H9 (cell line): ENCODE measurements around the gene TPRX1. TPM values are rescaled to one million over a fixed set of nuclear protein-coding genes. Genes with fewer than 3 reads are reported as not detected.

Experiments used
- DNase-seq: peaks from one replicate; pipeline ENCODE4 v3.0.0-alpha.2; 2017
- H2AFZ ChIP-seq: one replicate; pipeline ENCODE4 v1.6.1; 2013; ENCODE audit warnings: mild to moderate bottlenecking, low read length, control low read depth, moderate library complexity
- H2AK5ac ChIP-seq: 2 replicates; pipeline ENCODE4 v1.6.1; 2013; ENCODE audit warnings: low read length, control low read depth, mixed read lengths; ENCODE audit not compliant: insufficient read length
- H2BK120ac ChIP-seq: one replicate; pipeline ENCODE4 v1.6.1; 2013; ENCODE audit warnings: low read depth, mild to moderate bottlenecking, low read length, control low read depth, inconsistent platforms; ENCODE audit not compliant: poor library complexity, severe bottlenecking
- H2BK12ac ChIP-seq: 2 replicates; pipeline ENCODE4 v1.6.1; 2013; ENCODE audit warnings: low read length, control low read depth, mixed read lengths, low read depth; ENCODE audit not compliant: insufficient read length
- H2BK15ac ChIP-seq: 2 replicates; pipeline ENCODE4 v1.6.1; 2013; ENCODE audit warnings: low read depth, low read length, control low read depth
- H2BK20ac ChIP-seq: one replicate; pipeline ENCODE4 v1.6.1; 2013; ENCODE audit warnings: low read depth, mild to moderate bottlenecking, low read length, control low read depth, inconsistent platforms; ENCODE audit not compliant: poor library complexity, severe bottlenecking
- H2BK5ac ChIP-seq: 2 replicates; pipeline ENCODE4 v1.6.1; 2013; ENCODE audit warnings: low read length, control low read depth, mixed read lengths; ENCODE audit not compliant: insufficient read length
- H3K14ac ChIP-seq: 2 replicates; pipeline ENCODE4 v1.6.1; 2013; ENCODE audit warnings: low read length, control low read depth; ENCODE audit not compliant: insufficient read depth
- H3K18ac ChIP-seq: 2 replicates; pipeline ENCODE4 v1.6.1; 2013; ENCODE audit warnings: low read depth, mild to moderate bottlenecking, mixed read lengths, low read length, control low read depth; ENCODE audit not compliant: insufficient read length
- H3K23ac ChIP-seq: 2 replicates; pipeline ENCODE4 v1.6.1; 2013; ENCODE audit warnings: low read length, control low read depth, mixed read lengths, low read depth; ENCODE audit not compliant: insufficient read length
- H3K23me2 ChIP-seq: 2 replicates; pipeline ENCODE4 v1.6.1; 2013; ENCODE audit warnings: low read depth, mild to moderate bottlenecking, mixed read lengths, low read length, control low read depth; ENCODE audit not compliant: insufficient read length, poor library complexity, severe bottlenecking
- H3K27ac ChIP-seq: 2 replicates; pipeline ENCODE4 v1.5.1; 2013; ENCODE audit warnings: low read length, control low read depth, mixed read lengths, low read depth; ENCODE audit not compliant: insufficient read length
- H3K27me3 ChIP-seq: 2 replicates; pipeline ENCODE4 v1.6.1; 2013; ENCODE audit warnings: low read length, control low read depth, inconsistent platforms; ENCODE audit not compliant: insufficient read depth
- H3K4ac ChIP-seq: 2 replicates; pipeline ENCODE4 v1.6.1; 2013; ENCODE audit warnings: low read depth, mild to moderate bottlenecking, control low read depth, inconsistent platforms, low read length, moderate library complexity
- H3K4me1 ChIP-seq: 2 replicates; pipeline ENCODE4 v1.6.1; 2013; ENCODE audit warnings: low read length, control low read depth, inconsistent platforms; ENCODE audit not compliant: insufficient read depth
- H3K4me2 ChIP-seq: 2 replicates; pipeline ENCODE4 v1.6.1; 2013; ENCODE audit warnings: low read length, control low read depth, mixed read lengths; ENCODE audit not compliant: insufficient read length, insufficient read depth
- H3K56ac ChIP-seq: 2 replicates; pipeline ENCODE4 v1.6.1; 2013; ENCODE audit warnings: low read depth, mild to moderate bottlenecking, mixed read lengths, low read length, control low read depth; ENCODE audit not compliant: insufficient read length
- H3K79me1 ChIP-seq: 2 replicates; pipeline ENCODE4 v1.6.1; 2013; ENCODE audit warnings: low read depth, mild to moderate bottlenecking, moderate library complexity, low read length, control low read depth, inconsistent platforms; ENCODE audit not compliant: insufficient read depth, poor library complexity, severe bottlenecking
- H3K79me2 ChIP-seq: 2 replicates; pipeline ENCODE4 v1.6.1; 2013; ENCODE audit warnings: low read length, control low read depth, inconsistent platforms; ENCODE audit not compliant: insufficient read depth
- H3K9ac ChIP-seq: 2 replicates; pipeline ENCODE4 v1.6.1; 2013; ENCODE audit warnings: low read length, control low read depth, mixed read lengths; ENCODE audit not compliant: insufficient read length; ENCODE audit errors: extremely low read depth
- H3K9me3 ChIP-seq: one replicate; pipeline ENCODE4 v1.6.1; 2013; ENCODE audit warnings: low read depth, low read length, inconsistent platforms; ENCODE audit not compliant: control insufficient read depth
- H3T11ph ChIP-seq: one replicate; pipeline ENCODE4 v1.6.1; 2013; ENCODE audit warnings: mild to moderate bottlenecking, low read length, control low read depth, inconsistent platforms
- H4K20me1 ChIP-seq: one replicate; pipeline ENCODE4 v1.6.1; 2013; ENCODE audit not compliant: control insufficient read depth, insufficient read length, insufficient read depth
- H4K5ac ChIP-seq: 2 replicates; pipeline ENCODE4 v1.6.1; 2013; ENCODE audit warnings: low read depth, mild to moderate bottlenecking, mixed read lengths, low read length, control low read depth; ENCODE audit not compliant: insufficient read length
- H4K8ac ChIP-seq: replicated peaks from 2 replicates; pipeline ENCODE4 v1.6.1; 2013; ENCODE audit warnings: low read length, control low read depth, mixed read lengths, low read depth; ENCODE audit not compliant: insufficient read length
- H4K91ac ChIP-seq: 2 replicates; pipeline ENCODE4 v1.6.1; 2013; ENCODE audit warnings: low read depth, mild to moderate bottlenecking, moderate library complexity, mixed read lengths, low read length, control low read depth; ENCODE audit not compliant: insufficient read length
- H3K27ac Mint-ChIP-seq, 3 experiments: 2 replicates in 2 of 3; 3 replicates in 1 of 3; pipeline ENCODE4 v1.8.0; 2020 to 2021; ENCODE audit warnings: mixed read lengths in 3 of 3, mild to moderate bottlenecking in 1 of 3, moderate library complexity in 1 of 3
- H3K27me3 Mint-ChIP-seq: 2 replicates; pipeline ENCODE4 v1.8.0; 2021; ENCODE audit warnings: low read depth, mild to moderate bottlenecking, moderate library complexity, mixed read lengths
- H3K36me3 Mint-ChIP-seq, 3 experiments: 2 replicates in 2 of 3; 3 replicates in 1 of 3; pipeline ENCODE4 v1.8.0; 2020 to 2021; ENCODE audit warnings: low read depth in 3 of 3, mixed read lengths in 3 of 3; ENCODE audit not compliant: insufficient read depth in 1 of 3
- H3K4me1 Mint-ChIP-seq, 2 experiments: 2 replicates each; pipeline ENCODE4 v1.8.0; 2020; ENCODE audit warnings: mixed read lengths in 2 of 2
- H3K4me3 Mint-ChIP-seq, 2 experiments: 2 replicates in 1 of 2; 3 replicates in 1 of 2; pipeline ENCODE4 v1.8.0; 2020 to 2021; ENCODE audit warnings: mild to moderate bottlenecking in 2 of 2, mixed read lengths in 2 of 2, moderate library complexity in 1 of 2
- H3K9me3 Mint-ChIP-seq, 2 experiments: 2 replicates in 1 of 2; 3 replicates in 1 of 2; pipeline ENCODE4 v1.8.0; 2020; ENCODE audit warnings: mild to moderate bottlenecking in 2 of 2, mixed read lengths in 2 of 2, moderate library complexity in 1 of 2
- WGBS: extraction: QIAGEN DNeasy Blood & Tissue Kit; methylation state at CpG from one replicate; pipeline ENCODE4 v1.1.7; 2013; ENCODE audit warnings: missing lambda C conversion rate, low lambda C conversion rate, mixed read lengths; ENCODE audit not compliant: insufficient read length; ENCODE audit errors: extremely low coverage; 5-methylcytosine and 5-hydroxymethylcytosine counted together
- total RNA-seq: library from RNA; stranded (reverse); gene quantifications from 2 replicates; pipeline ENCODE4 v1.2.1, GENCODE V29; 2021
- TF ChIP-seq, protein P1 (sequence below): fragments of 200-600 bp; sonication (generic); conservative IDR thresholded peaks from 3 replicates; pipeline ENCODE4 v1.8.0; 2021; ENCODE audit warnings: antibody characterized with exemption, mild to moderate bottlenecking

Gene TPRX1
- total RNA-seq, 1 experiment from 2014 or later: not detected

DNA sequence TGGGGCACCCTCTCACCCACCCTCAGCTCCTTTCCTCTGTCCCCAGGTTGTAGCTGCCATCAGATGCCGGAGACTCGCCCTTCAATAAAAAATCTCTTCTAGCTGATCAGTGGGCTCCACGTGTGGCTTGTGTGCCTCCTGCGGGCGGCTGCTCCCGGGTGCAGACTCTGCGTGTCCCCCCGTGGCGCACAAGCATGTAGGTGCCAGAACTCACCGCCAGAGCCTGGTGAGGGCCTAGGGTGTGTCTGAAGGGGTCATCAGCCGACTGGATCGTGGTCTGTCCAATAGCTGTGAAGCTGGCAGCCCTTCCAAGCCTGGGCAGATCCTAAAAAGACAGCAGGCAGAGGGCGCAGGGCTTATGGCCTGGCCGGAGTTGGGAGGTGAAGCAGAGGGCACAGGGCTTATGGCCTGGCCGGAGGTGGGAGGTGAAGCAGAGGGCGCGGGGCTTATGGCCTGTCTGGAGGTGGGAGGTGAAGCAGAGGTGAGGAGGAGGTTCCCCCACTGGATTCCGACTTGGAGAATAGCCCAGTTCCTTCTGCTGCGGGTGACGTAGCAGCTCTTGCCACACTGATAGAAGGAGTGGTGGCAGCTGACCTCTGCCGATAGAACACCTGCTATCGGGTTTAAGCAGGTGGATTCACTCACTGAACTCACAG is 47.3 kb downstream of the TPRX1 start:
- Histone ChIP-seq H2BK12ac (no peak overlapping the region), H4K91ac (no peak overlapping the region), H3K23ac (no peak overlapping the region), H3K23me2 (no peaks in the 10 kb centered on the region), H2BK15ac (no peak overlapping the region), H3K79me2 (no peaks in the 10 kb centered on the region), H3K27ac (no peak overlapping the region), H3K4me2 (no peak overlapping the region), H3K56ac (no peak overlapping the region), H3K4ac (no peak overlapping the region), H4K8ac (no peak overlapping the region), H3K4me1 (no peaks in the 10 kb centered on the region), H4K5ac (no peak overlapping the region), H3K27me3 (no peaks in the 10 kb centered on the region), H3K79me1 (no peaks in the 10 kb centered on the region), H3K18ac (no peak overlapping the region), H2BK5ac (no peak overlapping the region), H2AK5ac (no peak overlapping the region), H3T11ph (no peak overlapping the region), H3K9me3 (no peaks in the 10 kb centered on the region), H2AFZ (no peak overlapping the region), H4K20me1 (no peaks in the 10 kb centered on the region), H2BK120ac (no peak overlapping the region), H2BK20ac (no peak overlapping the region), H3K14ac (no peak overlapping the region), H3K9ac (no peak overlapping the region)
- no peaks in the 10 kb centered on the region for H3K4me1 Mint-ChIP-seq
- H3K27ac Mint-ChIP-seq: peak overlapping the region in 1 of 3 experiments; percentile 64; a peak in 1 of 7 replicates
- H3K9me3 Mint-ChIP-seq: 0 out of 5 replicates have a peak, but pooled peaks cover 0 to 3% of the 10 kb centered on the region in 2 experiments
- H3K27me3 Mint-ChIP-seq: no peaks in the 10 kb centered on the region
- TF ChIP-seq, protein P1, sequence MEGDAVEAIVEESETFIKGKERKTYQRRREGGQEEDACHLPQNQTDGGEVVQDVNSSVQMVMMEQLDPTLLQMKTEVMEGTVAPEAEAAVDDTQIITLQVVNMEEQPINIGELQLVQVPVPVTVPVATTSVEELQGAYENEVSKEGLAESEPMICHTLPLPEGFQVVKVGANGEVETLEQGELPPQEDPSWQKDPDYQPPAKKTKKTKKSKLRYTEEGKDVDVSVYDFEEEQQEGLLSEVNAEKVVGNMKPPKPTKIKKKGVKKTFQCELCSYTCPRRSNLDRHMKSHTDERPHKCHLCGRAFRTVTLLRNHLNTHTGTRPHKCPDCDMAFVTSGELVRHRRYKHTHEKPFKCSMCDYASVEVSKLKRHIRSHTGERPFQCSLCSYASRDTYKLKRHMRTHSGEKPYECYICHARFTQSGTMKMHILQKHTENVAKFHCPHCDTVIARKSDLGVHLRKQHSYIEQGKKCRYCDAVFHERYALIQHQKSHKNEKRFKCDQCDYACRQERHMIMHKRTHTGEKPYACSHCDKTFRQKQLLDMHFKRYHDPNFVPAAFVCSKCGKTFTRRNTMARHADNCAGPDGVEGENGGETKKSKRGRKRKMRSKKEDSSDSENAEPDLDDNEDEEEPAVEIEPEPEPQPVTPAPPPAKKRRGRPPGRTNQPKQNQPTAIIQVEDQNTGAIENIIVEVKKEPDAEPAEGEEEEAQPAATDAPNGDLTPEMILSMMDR: no peak
- DNase-seq: no peak
- no CpG with 5 or more reads among the region's 22 CpGs for WGBS
- peaks cover 50 to 64% (median 64%) of the 10 kb centered on the region in 3 experiments for H3K36me3 Mint-ChIP-seq
- no peak overlapping the region for H3K4me3 Mint-ChIP-seq
